Epithelial cell of esophagus (primary cell): ENCODE measurements around the gene IFNL1.
A peak's percentile ranks its signal among the peaks of the same experiment; 100 is the strongest.
"Not testable (repeated sequence)": the region's sequence is repeated elsewhere in the genome, so short reads cannot be mapped to it uniquely, and the experiment has no call there.

ENCODE experiments used
- DNase-seq: peaks from one replicate; pipeline ENCODE4 v3.0.0; 2010; ENCODE audit warnings: low read depth
- H3K4me3 ChIP-seq: 2 replicates; pipeline ENCODE4 v1.5.1; 2011; ENCODE audit warnings: mild to moderate bottlenecking, low read length, control low read depth
- CTCF ChIP-seq: IDR thresholded peaks from 2 replicates; pipeline ENCODE4 v1.5.1; 2011; ENCODE audit warnings: low read depth, mild to moderate bottlenecking, low read length, control low read depth, inconsistent platforms; ENCODE audit not compliant: insufficient read depth; ENCODE audit errors: missing control alignments

The IFNL1 gene

DNA sequence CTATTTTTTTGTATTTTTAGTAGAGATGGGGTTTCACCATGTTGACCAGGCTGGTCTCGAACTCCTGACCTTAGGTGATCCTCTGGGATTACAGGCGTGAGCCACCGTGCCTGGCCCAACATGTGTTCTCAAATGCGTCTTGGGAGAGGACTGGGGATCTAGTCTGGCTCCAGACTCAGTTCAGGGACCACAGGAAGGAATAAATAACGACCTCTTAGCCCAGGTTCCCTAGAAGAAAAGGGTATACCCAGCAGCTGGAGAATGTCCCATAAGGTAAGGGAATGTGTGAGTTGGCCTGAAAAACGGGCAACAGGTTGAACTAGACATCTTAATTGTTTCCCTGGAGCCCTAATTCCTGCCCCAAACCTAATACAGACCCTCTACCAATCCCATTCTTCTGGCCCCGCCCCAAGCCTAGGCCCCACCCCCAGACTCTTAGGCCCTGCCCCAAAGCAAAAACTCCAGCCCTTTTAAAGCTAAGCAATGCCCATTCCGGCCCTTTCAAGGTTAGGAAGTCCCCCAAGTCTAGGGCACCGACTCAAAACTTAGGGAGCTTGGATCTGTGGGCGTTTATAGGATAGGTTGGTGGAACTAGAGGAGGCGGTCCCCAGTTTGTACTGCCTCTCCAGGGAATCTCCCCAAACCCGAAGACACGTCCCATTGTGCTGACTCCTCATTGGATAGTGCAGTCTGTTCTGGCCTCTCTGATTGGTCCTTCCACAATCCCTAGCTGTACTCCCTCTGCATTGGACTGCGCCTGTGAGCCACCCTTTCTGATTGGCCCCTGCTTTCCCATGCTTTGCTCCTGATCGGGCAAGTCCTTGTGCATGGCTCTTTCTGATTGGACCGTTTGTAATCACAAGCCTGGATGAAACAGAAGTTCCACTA, 29.8 kb downstream of the IFNL1 start:
- TF ChIP-seq CTCF = no peak
- H3K4me3 ChIP-seq = no peak overlapping the region
- DNase-seq = peak; percentile 30

- no peak for DNase-seq
- TF ChIP-seq CTCF = no peak
- H3K4me3 ChIP-seq = no peak overlapping the region
Observed at GRCh38 chr19:39327363-39328045, 31.3 kb downstream of the IFNL1 start.

- no peak overlapping the region for H3K4me3 ChIP-seq
- peak; percentile 69 for DNase-seq
- TF ChIP-seq CTCF = peak; percentile 95
Observed at GRCh38 chr19:39328046-39328705, 32.0 kb downstream of the IFNL1 start.

- H3K4me3 ChIP-seq = no peak overlapping the region
- no peak for TF ChIP-seq CTCF
- no peak for DNase-seq
Observed at GRCh38 chr19:39329948-39330347, 33.7 kb downstream of the IFNL1 start.

GRCh38 chr19:39332293-39332692, 36.1 kb downstream of the IFNL1 start:
- no peak for TF ChIP-seq CTCF
- no peak for DNase-seq
- H3K4me3 ChIP-seq = no peak overlapping the region

DNA sequence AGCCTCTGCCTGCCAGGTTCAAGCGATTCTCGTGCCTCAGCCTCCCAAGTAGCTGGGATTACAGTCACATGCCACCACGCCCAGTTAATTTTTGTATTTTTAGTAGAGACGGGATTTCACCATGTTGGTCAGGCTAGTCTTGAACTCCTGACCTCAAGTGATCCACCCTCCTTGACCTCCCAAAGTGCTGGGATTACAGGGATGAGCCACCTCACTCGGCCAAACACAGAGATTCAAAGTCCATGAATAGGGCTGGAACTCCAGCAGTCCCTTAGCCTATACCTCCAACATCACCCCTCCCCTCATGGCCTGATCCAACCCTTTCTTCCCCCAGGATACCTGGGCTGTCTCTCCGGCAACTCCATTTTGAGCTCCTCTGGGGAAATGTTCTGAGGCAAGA, 36.5 kb downstream of the IFNL1 start:
- not testable (repeated sequence) for DNase-seq, H3K4me3 ChIP-seq

DNA sequence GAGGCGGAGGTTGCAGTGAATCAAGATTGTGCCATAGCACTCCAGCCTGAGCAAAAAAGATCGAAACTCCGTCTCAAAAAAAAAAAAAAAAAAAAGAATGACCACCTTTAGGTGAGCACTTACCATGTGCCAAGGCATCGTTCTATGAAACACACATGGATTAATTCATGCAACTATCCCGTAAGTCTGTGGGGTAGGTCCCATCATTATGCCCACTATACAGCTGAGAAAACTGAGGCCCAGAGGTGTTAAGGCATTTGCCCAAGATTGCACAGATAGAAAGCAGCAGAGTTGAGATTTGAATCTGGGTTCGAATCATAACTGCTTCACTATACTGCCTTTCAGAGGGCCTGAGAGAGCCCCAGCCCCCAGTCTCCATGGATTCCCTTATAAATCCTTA, 37.3 kb downstream of the IFNL1 start:
- H3K4me3 ChIP-seq = no peak overlapping the region
- no peak for TF ChIP-seq CTCF

More for the DNA sequence above, 37.3 kb downstream of the IFNL1 start:
- no peak for DNase-seq
